Activated T-cell treated with anti-CD3 and anti-CD28 coated beads, Interleukin-2, amount 50 U/mL, for 24 hours (primary cell): ENCODE results near the gene IGF2R.

ENCODE experiments used
- DNase-seq: peaks from one replicate; pipeline ENCODE4 v3.0.0-alpha.2; 2020
- H3K27ac Mint-ChIP-seq: 2 replicates; pipeline ENCODE4 v1.8.0; 2020; ENCODE audit warnings: mild to moderate bottlenecking, mixed read lengths
- H3K27me3 Mint-ChIP-seq: 2 replicates; pipeline ENCODE4 v1.8.0; 2020; ENCODE audit warnings: mixed read lengths
- H3K36me3 Mint-ChIP-seq: 2 replicates; pipeline ENCODE4 v1.8.0; 2020; ENCODE audit warnings: low read depth, mixed read lengths
- H3K4me1 Mint-ChIP-seq: 2 replicates; pipeline ENCODE4 v1.8.0; 2020; ENCODE audit warnings: low read depth, mixed read lengths
- H3K4me3 Mint-ChIP-seq: 2 replicates; pipeline ENCODE4 v1.8.0; 2020; ENCODE audit warnings: mild to moderate bottlenecking, moderate library complexity, mixed read lengths
- H3K9me3 Mint-ChIP-seq: 2 replicates; pipeline ENCODE4 v1.8.0; 2020; ENCODE audit warnings: mixed read lengths

Gene IGF2R

DNA sequence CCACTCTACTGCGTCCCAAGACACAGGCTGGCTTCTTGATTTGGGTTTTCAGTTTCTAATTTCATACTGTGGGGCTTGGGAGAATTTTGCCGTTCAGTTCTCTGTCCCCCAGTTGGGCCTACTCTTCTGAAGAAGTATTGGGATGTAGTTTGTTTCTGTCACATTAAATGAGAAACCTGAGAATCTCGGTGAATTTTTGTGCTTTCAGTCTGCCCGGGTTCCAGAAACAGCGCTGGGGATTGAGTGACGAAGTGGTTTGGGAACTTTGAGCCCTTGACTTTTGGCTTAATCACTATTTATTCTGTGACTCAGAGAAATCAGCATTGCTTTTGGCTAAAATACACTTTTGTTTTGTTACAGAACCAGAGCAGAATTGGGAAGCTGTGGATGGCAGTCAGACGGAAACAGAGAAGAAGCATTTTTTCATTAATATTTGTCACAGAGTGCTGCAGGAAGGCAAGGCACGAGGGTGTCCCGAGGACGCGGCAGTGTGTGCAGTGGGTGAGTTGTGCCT lies 74.0 kb downstream of the IGF2R start:
- H3K27me3 Mint-ChIP-seq: no peaks in the 10 kb centered on the region
- peak overlapping the region; percentile 29 for H3K27ac Mint-ChIP-seq
- H3K36me3 Mint-ChIP-seq: peaks cover 97% of the 10 kb centered on the region
- no peak for DNase-seq
- H3K4me3 Mint-ChIP-seq: no peak overlapping the region
- no peaks in the 10 kb centered on the region for H3K9me3 Mint-ChIP-seq
- H3K4me1 Mint-ChIP-seq: peaks cover 12% of the 10 kb centered on the region

DNA sequence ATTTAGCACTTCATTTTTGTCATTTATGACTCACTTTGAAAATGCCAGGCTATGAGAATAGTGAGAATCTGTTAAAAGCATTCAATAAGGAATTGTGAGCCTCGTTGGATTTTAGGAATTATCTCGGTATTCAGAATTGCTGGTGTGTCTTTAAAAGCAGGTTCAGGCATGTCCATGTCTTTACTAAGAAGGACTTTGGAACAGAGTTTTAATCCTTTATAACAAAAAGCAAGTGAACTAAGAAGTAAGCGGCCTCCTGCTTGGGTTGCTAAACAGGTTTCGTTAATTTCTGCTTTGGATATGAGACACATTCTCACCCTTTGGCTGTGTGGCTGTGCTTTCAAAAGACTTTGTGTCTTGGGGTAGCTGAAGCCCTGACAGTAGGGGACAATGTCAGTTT lies 74.9 kb downstream of the IGF2R start:
- DNase-seq: no peak
- H3K4me3 Mint-ChIP-seq: no peak overlapping the region
- peaks cover 97% of the 10 kb centered on the region for H3K36me3 Mint-ChIP-seq
- H3K4me1 Mint-ChIP-seq: peaks cover 2% of the 10 kb centered on the region
- no peak overlapping the region for H3K27ac Mint-ChIP-seq
- no peaks in the 10 kb centered on the region for H3K9me3 Mint-ChIP-seq
- no peaks in the 10 kb centered on the region for H3K27me3 Mint-ChIP-seq

DNA sequence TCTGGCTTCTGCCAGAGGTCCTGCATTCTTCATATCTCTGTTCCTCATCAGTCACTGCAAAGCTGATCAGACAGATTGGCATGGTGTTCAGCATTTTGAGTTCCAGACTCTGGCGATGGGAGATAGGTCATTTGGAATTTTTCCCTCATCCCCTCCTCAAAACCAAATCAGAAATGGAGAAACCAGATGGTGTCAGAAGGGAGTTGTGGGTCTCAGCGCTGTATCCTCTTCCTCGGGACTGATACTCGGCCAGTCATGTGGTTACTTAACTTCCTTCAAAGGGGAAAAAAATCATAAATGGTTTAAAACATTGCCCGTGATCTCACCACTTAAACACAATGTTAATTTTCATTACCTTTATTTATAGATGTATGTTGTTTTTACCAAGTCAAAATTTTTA lies 75.8 kb downstream of the IGF2R start:
- Mint-ChIP-seq H3K9me3 (no peaks in the 10 kb centered on the region), H3K36me3 (peaks cover 100% of the 10 kb centered on the region), H3K4me3 (no peak overlapping the region), H3K4me1 (peaks cover 1% of the 10 kb centered on the region), H3K27ac (no peak overlapping the region), H3K27me3 (no peaks in the 10 kb centered on the region)
- no peak for DNase-seq

DNA sequence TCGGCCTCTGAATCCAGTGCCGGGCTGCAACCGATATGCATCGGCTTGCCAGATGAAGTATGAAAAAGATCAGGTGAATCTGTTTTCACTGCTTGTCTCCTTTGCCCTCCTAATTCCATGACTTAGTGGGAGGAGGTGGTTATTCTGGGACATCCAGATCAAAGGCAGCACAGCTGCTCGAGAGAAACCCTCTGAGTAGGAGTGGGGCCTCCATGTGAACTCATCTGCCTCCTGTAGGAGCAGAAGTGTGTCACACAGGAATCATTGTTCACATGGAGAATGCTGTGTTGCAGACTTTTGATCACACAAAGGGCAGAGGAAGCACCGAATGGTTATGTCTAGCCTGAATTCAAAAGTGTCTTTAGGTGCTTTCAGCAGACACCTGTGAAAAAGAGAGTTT lies 79.6 kb downstream of the IGF2R start:
- Mint-ChIP-seq H3K27ac (no peak overlapping the region), H3K4me3 (no peak overlapping the region), H3K27me3 (no peaks in the 10 kb centered on the region), H3K36me3 (peaks cover 98% of the 10 kb centered on the region), H3K9me3 (no peaks in the 10 kb centered on the region), H3K4me1 (peaks cover 18% of the 10 kb centered on the region)
- DNase-seq: no peak

DNA sequence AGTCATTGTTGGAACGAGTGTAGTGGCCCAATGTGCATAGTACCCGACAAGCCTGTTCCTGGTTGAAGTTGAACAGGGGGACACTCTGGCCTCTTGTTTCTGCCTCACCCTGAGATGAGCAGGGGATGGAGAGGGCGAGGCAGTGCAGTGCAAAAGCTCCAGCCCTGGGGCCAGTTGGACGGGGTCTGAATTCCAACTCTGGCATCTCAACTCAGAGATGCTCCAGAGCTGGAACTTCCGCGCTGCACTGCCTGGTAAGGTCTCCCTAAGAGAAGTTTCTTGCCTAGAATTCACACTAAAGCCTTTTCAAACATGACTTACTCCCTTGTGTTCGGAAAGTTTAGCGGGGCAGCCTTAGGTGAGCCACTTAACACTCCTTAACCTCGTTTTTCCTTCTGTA lies 80.5 kb downstream of the IGF2R start:
- DNase-seq: no peak

DNA sequence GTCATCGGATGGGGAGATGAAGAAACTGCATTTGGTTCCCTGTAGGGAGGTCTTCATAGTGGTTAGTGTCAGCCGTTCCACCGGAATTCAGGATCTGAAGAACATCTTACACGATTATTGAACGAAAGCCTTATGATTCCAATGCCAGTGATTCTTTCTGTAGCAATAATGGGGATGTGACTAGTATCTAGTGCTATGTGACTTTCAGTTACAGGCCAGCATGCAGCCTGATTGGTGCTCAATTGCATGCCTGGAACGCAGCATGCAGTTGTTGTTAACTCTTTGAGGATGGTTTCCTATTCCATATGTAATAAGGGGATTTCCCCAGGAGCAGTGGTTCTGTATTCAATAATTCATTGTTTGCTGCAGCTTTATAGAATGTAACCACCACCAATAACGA lies 81.1 kb downstream of the IGF2R start:
- no peak overlapping the region for H3K27ac Mint-ChIP-seq
- DNase-seq: no peak
- no peak overlapping the region for H3K4me3 Mint-ChIP-seq
- H3K36me3 Mint-ChIP-seq: peaks cover 98% of the 10 kb centered on the region
- H3K9me3 Mint-ChIP-seq: no peaks in the 10 kb centered on the region
- peaks cover 18% of the 10 kb centered on the region for H3K4me1 Mint-ChIP-seq
- no peaks in the 10 kb centered on the region for H3K27me3 Mint-ChIP-seq

More for the DNA sequence above, 80.5 kb downstream of the IGF2R start:
- Mint-ChIP-seq H3K27ac (no peak overlapping the region), H3K4me3 (no peak overlapping the region), H3K4me1 (peaks cover 18% of the 10 kb centered on the region), H3K27me3 (no peaks in the 10 kb centered on the region), H3K36me3 (peaks cover 98% of the 10 kb centered on the region), H3K9me3 (no peaks in the 10 kb centered on the region)

DNA sequence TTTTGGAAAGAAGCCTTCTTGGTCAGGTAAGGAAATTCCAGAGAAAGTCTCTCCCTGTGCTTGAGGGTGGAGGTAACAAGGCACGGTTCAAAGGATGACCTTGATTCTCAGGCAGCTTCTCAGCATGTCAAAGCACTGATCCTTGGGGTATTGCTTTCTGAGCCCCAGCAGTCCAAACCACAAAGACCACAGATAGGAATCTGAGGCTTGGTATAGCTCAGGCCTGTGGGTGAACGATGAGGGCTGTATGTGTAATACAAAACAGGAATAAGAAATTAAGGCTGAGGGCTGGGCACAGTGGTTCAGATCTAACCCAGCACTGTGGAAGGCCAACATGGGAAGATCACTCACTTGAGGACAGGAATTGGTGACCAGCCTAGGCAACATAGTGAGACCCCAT lies 82.5 kb downstream of the IGF2R start:
- no peak for DNase-seq
- H3K27me3 Mint-ChIP-seq: no peaks in the 10 kb centered on the region

DNA sequence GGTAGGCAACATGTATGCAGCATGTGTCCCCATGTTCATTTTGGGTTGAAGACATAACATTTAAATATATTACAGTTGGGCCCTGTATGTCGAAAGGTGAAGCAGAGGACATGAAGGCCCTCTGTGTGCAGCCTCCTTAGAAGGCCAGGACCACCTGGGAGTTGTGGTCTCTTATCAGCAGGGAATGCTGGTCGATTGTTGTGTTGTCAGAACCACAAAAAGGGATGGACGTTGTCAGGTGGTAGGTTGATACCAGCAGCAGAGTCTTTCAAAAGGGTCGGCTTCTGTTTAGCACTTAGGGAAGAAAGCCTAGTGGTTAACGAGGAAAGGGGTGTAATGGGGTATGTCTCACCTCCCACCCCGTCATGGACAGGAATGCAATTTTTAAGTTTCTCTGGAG lies 85.4 kb downstream of the IGF2R start:
- Mint-ChIP-seq H3K27ac (peak overlapping the region; percentile 23), H3K27me3 (no peaks in the 10 kb centered on the region), H3K4me1 (peaks cover 20% of the 10 kb centered on the region), H3K4me3 (no peak overlapping the region), H3K36me3 (peaks cover 97% of the 10 kb centered on the region), H3K9me3 (no peaks in the 10 kb centered on the region)
- DNase-seq: no peak

More for the DNA sequence above, 82.5 kb downstream of the IGF2R start:
- Mint-ChIP-seq H3K27ac (peak overlapping the region; percentile 75), H3K36me3 (peaks cover 98% of the 10 kb centered on the region), H3K9me3 (no peaks in the 10 kb centered on the region), H3K4me3 (no peak overlapping the region), H3K4me1 (peaks cover 18% of the 10 kb centered on the region)

DNA sequence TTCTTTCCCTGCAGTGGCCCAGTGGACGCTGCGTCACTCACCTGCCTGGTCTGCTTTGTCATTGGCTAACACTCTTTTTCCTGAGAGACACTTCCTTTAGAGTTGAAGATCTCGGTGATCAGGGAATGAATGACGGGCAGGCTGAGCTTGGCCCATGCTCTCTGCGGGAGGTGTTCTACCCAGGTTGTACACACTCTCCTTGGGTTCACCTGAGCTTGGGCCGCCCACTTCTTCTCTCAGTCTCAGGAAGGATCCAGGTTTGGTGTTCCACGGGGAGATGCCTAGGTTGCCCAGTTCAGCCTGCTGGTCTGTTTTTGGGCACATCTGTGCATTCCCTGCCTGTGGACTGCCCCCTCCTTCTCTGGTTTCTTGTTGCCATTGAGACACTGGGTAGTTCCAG lies 86.0 kb downstream of the IGF2R start:
- DNase-seq: no peak
- Mint-ChIP-seq H3K4me1 (peaks cover 17% of the 10 kb centered on the region), H3K9me3 (no peaks in the 10 kb centered on the region), H3K27me3 (no peaks in the 10 kb centered on the region), H3K4me3 (no peak overlapping the region), H3K27ac (peak overlapping the region; percentile 58), H3K36me3 (peaks cover 97% of the 10 kb centered on the region)

DNA sequence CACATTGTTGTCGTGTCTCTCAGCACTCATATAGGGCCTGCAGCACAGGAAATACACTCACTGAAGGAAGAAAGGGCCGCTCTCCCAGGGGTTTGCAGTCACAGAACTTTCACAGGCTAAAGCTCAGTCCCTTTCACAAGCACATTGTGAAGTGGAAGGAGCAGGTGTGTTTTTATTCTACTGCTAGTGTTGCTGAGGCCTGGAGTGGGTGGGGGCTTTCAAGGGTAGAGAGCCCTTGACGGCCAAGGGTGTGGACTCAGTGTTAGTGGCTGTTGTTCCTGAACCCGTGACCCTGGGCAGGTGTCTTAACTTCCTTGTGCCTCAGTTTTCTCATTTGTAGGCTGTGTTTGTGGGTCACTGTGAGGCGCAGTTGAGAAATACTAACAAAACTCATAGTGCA lies 86.5 kb downstream of the IGF2R start:
- H3K27ac Mint-ChIP-seq: peak overlapping the region; percentile 58
- H3K9me3 Mint-ChIP-seq: no peaks in the 10 kb centered on the region
- H3K4me1 Mint-ChIP-seq: peaks cover 14% of the 10 kb centered on the region
- no peak for DNase-seq
- H3K27me3 Mint-ChIP-seq: no peaks in the 10 kb centered on the region
- peaks cover 97% of the 10 kb centered on the region for H3K36me3 Mint-ChIP-seq
- no peak overlapping the region for H3K4me3 Mint-ChIP-seq

DNA sequence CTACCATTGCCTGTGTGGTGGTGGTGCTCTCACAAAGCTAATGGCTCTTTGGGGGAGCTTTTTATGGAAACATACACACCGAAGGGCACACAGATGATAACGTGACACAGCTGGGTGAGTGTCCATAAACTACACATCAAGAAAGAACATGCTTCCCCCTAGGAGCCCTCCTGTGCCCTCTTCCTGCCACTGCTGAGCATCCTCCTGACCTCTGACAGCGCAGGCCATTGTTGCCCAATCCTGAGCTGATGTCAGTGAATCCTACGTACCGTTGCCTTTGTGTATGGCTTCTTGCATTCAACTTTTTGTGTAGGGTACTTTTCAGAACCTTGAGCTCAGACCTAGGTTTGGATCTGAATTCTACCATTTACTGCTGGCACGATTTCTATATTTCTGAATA lies 86.9 kb downstream of the IGF2R start:
- Mint-ChIP-seq H3K4me1 (peaks cover 10% of the 10 kb centered on the region), H3K27ac (peak overlapping the region; percentile 4), H3K9me3 (no peaks in the 10 kb centered on the region), H3K4me3 (no peak overlapping the region), H3K36me3 (peaks cover 97% of the 10 kb centered on the region), H3K27me3 (no peaks in the 10 kb centered on the region)
- no peak for DNase-seq

DNA sequence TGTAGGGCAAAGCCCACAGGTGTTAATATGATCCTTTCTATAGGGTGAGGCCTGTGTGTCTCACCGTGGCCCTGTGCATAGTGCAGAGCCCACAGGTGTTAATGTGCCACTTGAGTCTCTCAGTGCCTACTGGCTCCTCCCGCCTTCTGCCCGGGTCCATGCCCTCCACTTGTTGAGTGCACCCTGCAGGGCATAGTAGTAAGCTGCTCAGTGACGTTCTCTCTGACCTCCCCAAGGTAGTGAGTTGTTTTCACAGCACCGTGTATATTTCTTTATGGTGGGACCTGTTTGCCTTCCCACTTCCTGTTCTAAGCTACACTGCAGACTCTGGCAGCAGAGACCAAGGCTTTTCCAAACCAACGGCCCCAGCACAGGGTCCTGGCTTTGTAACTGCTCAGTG lies 88.2 kb downstream of the IGF2R start:
- Mint-ChIP-seq H3K4me1 (peaks cover 2% of the 10 kb centered on the region), H3K9me3 (no peaks in the 10 kb centered on the region), H3K36me3 (peaks cover 96% of the 10 kb centered on the region), H3K27ac (peak overlapping the region; percentile 44), H3K27me3 (no peaks in the 10 kb centered on the region), H3K4me3 (no peak overlapping the region)
- no peak for DNase-seq

DNA sequence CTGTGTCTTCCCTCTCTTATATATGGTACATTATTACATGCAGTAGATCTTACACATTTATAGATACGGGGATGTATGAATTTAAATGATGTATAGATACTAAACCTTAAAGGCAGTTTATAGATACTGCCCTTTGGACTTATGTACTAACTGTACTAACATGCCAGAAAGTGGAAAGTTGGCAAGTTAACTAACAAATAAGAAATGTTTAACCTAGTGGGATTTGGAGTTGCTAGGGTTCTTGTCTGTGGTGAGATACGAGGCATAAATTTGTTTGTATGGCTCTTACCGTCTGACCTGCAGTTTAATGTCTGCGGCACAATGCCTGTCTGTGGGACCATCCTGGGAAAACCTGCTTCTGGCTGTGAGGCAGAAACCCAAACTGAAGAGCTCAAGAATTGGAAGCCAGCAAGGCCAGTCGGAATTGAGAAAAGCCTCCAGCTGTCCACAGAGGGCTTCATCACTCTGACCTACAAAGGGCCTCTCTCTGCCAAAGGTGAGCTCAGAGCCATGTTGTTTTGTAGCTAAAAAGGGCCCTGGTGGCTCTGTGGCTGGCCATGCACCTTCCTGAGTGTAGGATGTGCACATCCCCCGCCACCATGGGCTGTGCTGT lies 89.8 kb downstream of the IGF2R start:
- DNase-seq: no peak
- no peak overlapping the region for H3K27ac Mint-ChIP-seq
- peaks cover 2% of the 10 kb centered on the region for H3K4me1 Mint-ChIP-seq
- H3K9me3 Mint-ChIP-seq: no peaks in the 10 kb centered on the region
- H3K36me3 Mint-ChIP-seq: peaks cover 95% of the 10 kb centered on the region
- no peak overlapping the region for H3K4me3 Mint-ChIP-seq
- H3K27me3 Mint-ChIP-seq: no peaks in the 10 kb centered on the region

DNA sequence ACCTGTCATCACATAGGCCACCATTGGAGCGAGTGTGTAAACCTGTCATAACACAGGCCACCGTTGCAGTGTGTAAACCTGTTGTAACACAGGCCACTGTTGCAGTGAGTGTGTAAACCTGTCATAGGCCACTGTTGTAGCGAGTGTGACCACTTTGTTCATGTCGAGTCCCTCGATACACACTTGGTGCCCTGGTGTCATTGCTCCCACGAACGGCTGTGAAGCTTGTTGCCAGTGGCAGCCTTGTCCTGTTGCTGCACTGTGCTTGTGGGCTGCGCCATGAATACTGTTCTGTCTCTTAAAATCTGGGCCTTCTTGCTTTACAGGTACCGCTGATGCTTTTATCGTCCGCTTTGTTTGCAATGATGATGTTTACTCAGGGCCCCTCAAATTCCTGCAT lies 91.3 kb downstream of the IGF2R start:
- Mint-ChIP-seq H3K27ac (no peak overlapping the region), H3K27me3 (no peaks in the 10 kb centered on the region), H3K4me1 (peaks cover 2% of the 10 kb centered on the region), H3K9me3 (no peaks in the 10 kb centered on the region), H3K4me3 (no peak overlapping the region), H3K36me3 (peaks cover 95% of the 10 kb centered on the region)
- no peak for DNase-seq

DNA sequence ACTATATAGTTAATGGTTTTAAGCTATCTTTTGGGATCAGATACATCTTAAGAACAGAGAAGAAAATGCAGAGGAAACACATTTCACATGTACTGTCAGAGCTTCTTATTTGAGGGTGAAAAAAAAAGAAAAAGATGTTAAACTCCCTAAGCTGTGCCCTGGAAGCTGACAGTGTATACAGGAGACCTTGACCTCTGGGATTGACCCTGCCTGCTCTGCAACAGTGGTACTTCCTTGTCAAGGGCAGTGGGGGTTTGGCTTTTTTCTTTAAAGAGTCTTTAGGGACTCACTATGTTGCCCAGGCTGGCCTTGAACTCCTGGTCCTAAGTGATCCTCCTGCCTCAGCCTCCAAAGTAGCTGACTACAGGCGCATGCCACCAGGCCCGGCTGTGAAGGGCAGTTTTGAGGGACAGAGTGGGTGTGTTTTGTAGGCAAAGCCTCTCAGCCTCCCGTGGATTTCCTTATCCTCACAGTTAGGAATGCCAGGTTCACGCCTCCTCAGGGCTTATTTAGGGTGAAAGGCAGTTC lies 92.1 kb downstream of the IGF2R start:
- Mint-ChIP-seq H3K4me3 (no peak overlapping the region), H3K4me1 (peaks cover 2% of the 10 kb centered on the region), H3K27ac (peak overlapping the region; percentile 31), H3K27me3 (no peaks in the 10 kb centered on the region), H3K36me3 (peaks cover 94% of the 10 kb centered on the region), H3K9me3 (no peaks in the 10 kb centered on the region)
- DNase-seq: no peak
